HG02870 (cell line): ENCODE measurements around the gene AVPI1.
"Not testable (repeated sequence)": the region's sequence is repeated elsewhere in the genome, so short reads cannot be mapped to it uniquely, and the experiment has no call there.

ENCODE experiments used
- ATAC-seq: cut with Tn5 transposase; IDR thresholded peaks from one replicate; pipeline ENCODE4 v1.9.1; 2021; ENCODE audit warnings: mild to moderate bottlenecking, moderate library complexity; ENCODE audit not compliant: unreplicated experiment

AVPI1 gene

GRCh38 chr10:97713339-97713825, 26.3 kb upstream of the AVPI1 start, which contains the start of gene MARVELD1:
Gene MARVELD1, plus strand, starts transcription at chr10:97713730. Its CDS starts 147 bp downstream, at chr10:97713877.
- no peak for ATAC-seq

- ATAC-seq, result no peak
These were observed 24.9 kb upstream of the AVPI1 start for GRCh38 chr10:97711640-97712572.

GRCh38 chr10:97708976-97709946, 22.2 kb upstream of the AVPI1 start:
- no peak for ATAC-seq

GRCh38 chr10:97708167-97708566, 21.1 kb upstream of the AVPI1 start:
- no peak for ATAC-seq

- ATAC-seq, result no peak
These were observed 20.3 kb upstream of the AVPI1 start for GRCh38 chr10:97707134-97707861.

GRCh38 chr10:97705006-97705670, 18.1 kb upstream of the AVPI1 start:
- ATAC-seq, result no peak

GRCh38 chr10:97704341-97704740, 17.3 kb upstream of the AVPI1 start:
- no peak for ATAC-seq

GRCh38 chr10:97703398-97704067, 16.5 kb upstream of the AVPI1 start:
- ATAC-seq, result no peak

- peak; percentile 70 for ATAC-seq
These were observed 14.5 kb upstream of the AVPI1 start for GRCh38 chr10:97701438-97702069.

- ATAC-seq, result not testable (repeated sequence)
These were observed 11.1 kb upstream of the AVPI1 start for GRCh38 chr10:97698072-97698655.

GRCh38 chr10:97690133-97690532, 3.1 kb upstream of the AVPI1 start:
- ATAC-seq, result no peak

- ATAC-seq, result no peak
These were observed 2.5 kb upstream of the AVPI1 start for GRCh38 chr10:97689559-97690020.

- no peak for ATAC-seq
These were observed 1.0 kb upstream of the AVPI1 start for GRCh38 chr10:97687785-97688781.

- no peak for ATAC-seq
These were observed 610 bp downstream of the AVPI1 start for GRCh38 chr10:97686301-97686961.

GRCh38 chr10:97685395-97685958, 1.6 kb downstream of the AVPI1 start:
- ATAC-seq, result no peak

- ATAC-seq, result no peak
These were observed 2.1 kb downstream of the AVPI1 start for GRCh38 chr10:97684866-97685394.
